ENCODE results near the gene IFT25.
"Not testable (repeated sequence)": the region's sequence is repeated elsewhere in the genome, so short reads cannot be mapped to it uniquely, and the experiment has no call there.

The IFT25 gene

DNA sequence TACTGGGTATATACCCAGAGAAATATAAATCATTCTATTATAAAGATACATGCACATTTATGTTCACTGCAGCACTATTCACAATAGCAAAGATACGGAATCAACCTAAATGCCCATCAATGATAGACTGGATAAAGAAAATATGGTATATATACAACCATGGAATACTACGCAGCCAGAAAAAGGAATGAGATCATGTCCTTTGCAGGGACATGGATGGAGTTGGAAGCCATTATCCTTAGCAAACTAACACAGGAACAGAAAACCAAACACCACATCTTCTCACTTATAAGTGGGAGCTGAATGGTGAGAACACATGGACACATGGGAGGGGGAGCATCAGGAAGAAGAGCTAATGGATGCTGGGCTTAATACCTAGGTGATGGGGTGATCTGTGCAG is 63.6 kb downstream of the IFT25 start:
- not testable (repeated sequence) for DNase-seq

DNA sequence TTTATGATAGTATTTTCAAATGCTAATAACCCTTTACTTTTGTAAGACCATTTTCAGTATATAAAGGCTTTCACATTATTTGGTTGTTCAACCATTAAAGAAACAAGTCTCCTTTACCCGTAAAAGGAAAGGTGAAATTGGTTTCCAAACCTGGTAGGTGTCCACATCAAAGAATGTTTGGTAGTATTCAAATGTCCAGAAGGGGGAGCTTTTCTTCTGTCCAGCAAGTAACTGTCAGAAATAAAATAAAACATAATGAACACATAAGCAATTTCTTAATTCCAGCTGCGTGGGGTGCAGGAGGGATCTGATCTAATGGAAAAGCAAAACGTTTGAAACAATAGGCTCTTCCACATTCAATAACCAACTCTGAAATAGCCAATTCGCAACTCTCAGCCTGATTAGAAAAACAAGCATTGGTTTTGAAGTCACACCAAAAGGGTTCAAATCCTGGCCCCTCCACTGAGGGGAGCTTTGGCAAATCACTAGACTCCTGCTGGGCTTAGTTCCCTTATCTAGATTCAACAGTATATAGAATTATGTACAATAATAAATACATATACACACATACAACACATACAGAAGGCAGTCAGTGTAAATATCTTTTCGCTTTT is 66.9 kb downstream of the IFT25 start:
- no peak for DNase-seq

DNA sequence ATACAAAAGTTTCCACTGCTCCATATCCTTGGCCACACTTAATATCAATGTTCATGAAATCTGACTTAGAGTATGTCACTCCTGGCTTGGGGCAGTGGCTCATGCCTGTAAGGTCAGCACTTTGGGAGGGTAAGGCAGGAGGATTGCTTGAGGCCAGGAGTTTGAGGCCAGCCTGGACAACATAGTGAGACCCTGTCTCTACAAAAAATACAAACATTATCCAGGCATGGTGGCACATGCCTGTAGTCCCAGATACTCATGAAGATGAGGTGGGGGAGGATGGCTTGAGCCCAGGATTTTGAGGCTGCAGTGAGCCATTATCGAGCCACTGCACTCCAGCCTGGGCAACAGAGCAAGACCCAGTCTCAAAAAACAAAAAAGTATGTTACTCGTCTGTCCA is 70.3 kb downstream of the IFT25 start:
- not testable (repeated sequence) for DNase-seq

DNA sequence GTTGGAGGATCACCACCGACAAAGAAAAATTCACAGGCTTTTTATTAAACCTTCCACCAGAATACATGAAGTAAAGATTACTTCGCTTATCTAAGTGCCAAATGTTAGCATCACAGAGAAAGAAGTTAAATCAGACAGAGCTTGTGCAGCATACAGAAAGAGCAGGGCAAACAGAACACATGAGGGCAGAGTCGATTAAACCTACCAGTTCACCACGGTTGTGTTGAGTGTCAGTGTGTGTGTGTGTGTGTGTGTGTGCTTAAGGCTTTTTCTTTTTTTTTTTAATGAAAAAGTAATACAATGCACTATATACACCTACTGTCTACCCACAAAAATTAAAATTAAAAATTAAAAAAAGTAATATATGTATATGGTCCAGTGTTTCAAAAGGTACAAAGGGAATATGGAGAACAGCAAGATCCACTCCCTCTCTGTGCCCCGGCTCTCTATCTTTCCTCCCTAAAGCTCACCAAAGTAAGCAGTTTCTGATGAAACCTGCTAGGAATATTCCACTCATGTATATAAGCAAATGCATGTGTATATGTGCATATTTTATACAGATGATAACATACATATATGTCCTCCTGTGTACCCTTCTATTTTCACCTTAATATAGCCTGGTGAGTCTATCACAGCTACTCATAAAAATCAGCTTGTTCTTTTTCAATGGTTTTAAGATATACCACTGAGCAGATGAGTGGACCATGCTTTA is 73.6 kb downstream of the IFT25 start:
- no peak for DNase-seq

Data from NCI-H1417 treated with DMSO at 0.1 percent for 48 hours (cell line).